Tongue (tissue), 2 donors: ENCODE data around the gene CAB39L. TPM values are rescaled to one million over a fixed set of nuclear protein-coding genes. Genes with fewer than 3 reads are reported as not detected.
"Not testable (repeated sequence)": the region's sequence is repeated elsewhere in the genome, so short reads cannot be mapped to it uniquely, and the experiment has no call there.

ENCODE experiments used
- DNase-seq: peaks from one replicate; pipeline ENCODE4 v3.0.0-alpha.2; 2015
- total RNA-seq: library from RNA; depleted of rRNA; stranded (reverse); fragments of >200 nt; gene quantifications from one replicate; pipeline ENCODE4 v1.2.3, GENCODE V29; 2014

CAB39L gene
- total RNA-seq, 1 donor from 2014 or later = 14.7 TPM

DNA sequence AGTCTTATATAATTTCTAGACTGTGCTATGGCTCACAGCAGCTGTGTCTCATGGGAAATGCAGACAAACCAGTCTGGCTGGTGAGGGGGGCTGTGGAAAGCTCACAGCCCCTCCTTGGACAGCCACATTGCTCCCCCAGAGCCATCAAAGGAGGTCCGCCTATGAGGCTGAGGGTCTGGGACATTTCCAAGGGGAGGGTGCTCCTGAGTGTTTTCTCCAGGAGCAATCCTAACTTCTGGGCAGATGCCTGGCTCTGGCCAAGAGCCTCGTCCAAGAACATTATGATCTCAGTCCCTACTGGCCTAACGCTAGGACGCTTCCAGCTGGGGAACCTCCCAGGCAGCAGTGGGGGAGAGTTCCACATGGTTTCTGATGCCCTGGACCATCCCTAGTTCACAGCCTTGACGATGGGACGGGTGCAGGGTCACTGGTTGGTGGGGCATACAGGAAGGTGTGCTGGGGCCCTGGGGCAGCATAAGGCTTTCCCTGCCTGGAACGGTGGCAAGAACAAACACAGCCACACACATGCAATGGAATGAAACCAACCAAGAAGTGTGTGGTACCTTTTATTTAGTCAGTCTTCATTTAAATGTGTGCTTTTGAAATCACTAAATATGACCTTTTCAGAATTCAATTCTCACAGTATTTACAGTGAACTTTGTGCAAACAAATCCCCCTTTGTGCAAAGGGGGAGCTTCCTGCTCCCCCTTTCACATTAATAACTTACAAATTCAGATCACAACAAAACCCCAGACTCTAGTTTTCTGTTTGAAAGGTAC lies 135.6 kb downstream of the CAB39L start:
- peak; percentile 78 for DNase-seq

DNA sequence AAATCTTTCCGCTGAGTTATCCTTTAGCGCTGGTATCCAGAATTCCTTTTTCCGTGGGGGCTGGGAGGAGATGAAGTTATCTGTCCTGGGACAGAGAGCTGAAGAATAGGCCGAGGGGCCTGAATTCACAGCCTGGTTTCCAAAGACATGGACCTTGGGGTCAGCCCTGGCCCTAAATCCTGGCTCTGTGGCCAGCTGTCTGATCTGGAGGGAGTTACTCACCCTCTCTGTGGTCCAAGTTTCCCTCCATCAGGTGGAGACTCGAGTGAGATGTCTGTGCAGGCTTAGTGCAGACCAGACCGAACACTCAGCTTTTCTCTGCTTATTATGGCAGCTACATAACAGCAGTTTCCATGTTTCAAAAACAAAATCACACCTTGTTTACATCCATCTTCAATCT lies 136.5 kb downstream of the CAB39L start:
- DNase-seq = no peak

DNA sequence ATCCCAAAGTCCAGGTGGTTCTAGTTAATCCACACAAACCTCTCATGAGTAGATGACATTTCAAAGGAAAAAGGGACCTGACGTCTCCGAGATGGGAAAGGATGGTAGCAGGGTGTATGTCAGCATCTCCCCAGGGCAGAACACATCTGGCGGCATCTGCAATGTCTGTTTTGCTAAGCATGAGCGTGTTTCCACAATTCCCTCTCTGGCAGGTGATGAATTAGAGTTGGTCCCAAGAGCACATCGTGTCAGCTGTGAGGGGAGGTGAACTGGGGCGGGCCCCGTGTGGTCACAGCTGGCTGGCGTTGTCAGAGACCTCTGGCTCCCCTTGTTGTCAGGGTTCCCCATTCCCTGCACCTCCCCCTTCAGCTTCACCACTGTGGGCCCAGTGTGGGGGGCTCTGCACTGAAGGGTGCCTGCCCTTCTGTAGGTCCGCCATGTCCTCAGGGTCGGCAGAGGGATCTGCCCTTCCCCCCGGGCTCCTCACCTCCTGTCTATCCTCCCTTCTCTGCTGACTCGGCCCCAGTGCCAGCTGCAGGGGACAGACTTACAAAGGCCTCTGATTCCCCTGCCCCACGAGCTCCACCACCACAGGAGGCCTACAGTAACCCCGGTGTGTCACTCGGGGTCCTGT lies 138.0 kb downstream of the CAB39L start:
- peak; percentile 51 for DNase-seq

DNA sequence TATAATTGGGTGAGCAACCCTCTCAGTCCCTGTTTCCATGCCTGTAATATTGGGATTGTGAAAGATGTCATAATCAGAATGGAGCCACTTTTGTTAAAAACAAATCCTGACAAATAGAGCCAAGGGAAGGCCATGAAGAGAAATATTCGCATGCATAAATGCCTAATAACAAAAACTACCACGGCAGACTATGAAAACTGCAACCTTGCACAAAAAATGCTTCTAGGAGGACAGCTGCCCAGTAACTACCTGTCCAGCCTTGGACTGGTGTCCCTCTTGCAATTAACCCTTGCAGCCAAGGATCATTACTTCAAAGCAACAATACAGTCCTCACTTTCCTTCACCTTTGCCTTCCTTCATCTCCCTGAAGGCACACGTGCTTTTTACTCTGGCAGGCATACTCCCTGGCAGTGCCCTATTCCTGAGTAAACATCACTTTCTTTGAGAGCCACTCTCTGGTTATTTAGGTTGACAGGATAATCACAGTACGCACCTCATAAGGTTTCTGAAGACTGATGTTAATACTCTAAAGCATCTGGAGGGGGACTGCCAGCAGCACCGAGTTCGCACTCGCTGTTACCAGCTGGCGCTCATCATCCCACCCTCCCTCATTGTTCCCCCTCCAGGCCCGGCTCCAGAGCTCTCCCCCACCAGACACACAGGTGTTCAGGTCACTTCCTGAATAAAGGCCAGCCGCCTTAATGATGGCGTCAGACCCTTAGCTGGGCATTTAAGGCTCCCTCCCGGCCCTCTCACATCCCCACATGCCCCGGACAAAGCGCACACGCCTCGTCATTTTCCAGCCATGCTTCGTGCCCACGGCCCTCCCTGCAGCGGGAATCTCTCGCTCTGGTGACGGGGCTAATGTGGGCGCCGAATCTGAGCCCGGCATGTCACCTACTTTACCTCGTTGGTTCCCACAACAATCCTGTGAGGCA lies 138.8 kb downstream of the CAB39L start:
- peak; percentile 46 for DNase-seq

DNA sequence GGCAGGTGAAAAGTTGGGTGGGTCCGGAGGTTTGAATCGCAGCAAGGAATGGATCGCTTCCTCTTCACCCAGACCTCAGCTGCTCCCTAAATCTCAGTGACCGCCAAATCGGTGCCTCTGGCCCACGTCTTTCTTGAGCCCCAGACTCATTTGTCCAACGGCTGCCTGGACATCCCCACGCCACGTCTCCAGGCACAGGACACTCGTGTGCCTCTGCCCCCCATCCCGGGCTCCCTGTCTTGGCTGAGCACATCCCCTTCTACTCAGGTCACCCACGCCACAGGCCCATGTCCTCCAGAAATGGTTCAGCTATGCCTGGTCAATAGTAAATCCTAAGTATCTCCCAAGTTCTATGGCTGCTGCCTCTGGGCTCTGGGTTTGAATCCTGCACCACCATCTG lies 139.5 kb downstream of the CAB39L start:
- DNase-seq = no peak

DNA sequence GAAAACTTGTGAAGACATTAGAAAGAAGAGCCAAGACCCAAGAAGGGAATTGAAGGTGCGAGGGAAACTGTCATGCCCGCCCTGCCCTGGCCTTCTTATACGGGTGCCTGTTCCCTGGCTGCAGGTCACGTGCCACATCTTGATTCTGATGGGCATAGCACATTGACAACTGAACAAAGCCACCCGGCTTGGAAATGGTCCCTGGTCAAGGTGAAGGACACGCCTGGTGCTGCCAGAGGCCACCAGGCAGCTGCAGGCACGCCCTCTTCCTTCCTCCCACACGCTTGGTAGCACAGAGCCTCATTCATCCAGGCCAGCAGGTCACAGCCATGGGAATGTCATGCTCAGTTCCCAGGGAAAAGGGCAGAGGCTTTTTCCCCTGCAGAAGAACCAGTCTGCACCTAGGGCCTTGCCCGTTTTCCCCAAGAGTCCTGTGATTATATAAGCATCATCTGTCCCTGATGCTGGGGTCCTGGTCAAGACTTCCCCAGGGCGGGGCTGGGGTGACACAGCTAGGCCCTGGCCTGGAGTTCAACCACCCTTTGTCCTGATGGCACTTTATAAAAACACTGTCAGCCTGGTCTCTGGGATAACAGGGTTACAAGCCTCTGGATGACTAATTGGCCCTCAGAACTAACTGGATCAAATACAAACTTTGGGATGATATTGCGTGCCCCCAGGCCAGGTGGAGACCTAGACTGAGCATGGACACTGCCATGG lies 140.2 kb downstream of the CAB39L start:
- DNase-seq = no peak

DNA sequence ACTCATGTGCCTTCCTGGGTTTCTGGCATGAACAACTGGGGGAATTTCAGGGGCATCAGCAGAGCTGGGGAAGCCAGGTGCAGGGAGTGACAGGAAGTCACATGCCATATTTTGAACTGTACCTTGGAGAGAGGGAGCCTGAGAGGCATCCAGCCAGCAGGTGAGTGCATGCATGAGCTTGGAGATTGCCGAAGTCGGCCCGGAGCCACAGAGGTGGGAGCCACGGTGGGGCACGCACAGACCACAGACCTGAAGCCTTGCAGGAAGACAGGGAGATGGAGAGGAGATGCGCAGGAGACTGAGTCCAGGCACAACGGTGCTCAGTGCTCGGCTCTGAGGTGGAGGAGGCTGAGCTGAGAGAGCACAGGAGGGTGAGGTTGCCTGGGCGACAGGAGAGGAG lies 141.0 kb downstream of the CAB39L start:
- no peak for DNase-seq

DNA sequence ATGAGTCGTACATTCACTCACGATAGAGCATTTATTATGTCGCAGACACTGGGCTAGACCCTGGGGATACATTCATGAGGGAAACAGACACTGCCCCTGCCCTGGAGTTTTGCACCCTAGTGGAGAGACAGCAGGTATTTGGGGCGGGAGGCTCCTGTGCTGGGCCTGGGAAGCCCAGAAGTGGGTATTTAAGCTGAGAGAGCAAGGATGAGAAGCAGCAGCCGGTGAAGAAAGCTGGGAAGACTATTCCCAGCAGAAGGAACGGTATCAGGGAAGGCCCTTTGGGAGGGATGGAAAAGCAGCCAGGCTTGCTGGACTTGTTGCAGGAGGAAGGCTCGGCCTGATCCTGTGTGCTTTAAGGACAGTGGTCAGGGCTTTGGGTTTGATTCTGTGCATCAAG lies 141.6 kb downstream of the CAB39L start:
- DNase-seq = no peak

DNA sequence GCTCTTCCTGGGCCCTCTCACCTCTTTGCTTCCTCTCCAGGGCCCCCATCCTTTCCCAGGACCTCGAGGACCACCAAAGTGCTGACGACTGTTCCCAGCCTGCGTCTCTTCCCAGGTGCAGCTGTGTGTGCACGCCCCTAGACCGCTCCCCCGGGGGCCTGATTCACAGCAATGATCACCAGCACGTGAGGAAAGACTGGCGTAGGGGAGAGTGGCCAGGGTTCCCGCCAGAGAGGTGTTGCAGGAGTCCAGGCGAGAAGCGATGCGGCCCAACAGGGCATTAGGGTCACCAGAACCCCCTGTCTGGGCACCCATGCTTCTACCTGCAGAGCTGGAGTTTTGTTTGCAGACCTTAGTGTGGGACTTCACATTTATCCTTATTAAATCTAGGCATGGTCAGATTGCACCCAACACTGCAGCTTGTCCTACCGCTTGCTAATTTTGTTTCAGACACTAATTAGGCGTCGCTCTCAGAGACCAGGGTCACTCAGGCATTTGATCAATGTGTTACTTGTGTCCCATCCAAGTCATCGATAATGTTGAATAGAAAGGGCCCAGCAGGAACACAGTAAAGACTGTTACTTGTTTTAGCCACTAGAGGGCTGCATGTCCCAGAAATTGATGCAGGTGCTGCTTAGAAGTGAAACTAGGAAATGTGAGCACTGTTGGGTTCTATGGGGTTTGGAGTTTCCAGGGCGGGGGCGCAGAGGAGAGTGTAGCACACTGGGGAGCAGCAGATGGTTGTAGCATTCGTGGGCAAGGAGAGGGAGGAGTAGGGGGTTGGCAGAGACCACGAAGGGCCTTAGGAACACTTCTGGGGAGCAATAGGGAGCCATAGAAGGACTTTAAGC lies 142.9 kb downstream of the CAB39L start:
- peak; percentile 81 for DNase-seq

DNA sequence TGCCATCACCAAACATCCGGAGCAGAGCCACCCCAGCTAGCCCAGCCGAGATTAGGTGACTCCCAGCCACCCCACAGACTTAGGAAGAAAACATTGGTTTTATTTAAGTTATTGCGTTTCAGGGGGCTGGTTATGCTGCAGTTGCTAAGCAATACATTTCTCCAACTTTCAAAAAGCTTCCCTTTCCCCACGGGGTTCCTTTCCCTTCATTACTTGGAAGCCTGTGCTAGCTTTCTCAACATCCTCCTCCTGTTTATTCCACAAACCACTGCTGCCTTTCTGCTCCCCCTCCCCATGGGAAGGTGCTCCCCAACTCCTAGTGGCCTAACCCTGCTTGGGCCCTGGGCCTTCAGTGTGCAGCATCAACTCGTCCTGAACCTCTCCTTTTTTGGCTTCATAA lies 143.6 kb downstream of the CAB39L start:
- DNase-seq = peak; percentile 46

DNA sequence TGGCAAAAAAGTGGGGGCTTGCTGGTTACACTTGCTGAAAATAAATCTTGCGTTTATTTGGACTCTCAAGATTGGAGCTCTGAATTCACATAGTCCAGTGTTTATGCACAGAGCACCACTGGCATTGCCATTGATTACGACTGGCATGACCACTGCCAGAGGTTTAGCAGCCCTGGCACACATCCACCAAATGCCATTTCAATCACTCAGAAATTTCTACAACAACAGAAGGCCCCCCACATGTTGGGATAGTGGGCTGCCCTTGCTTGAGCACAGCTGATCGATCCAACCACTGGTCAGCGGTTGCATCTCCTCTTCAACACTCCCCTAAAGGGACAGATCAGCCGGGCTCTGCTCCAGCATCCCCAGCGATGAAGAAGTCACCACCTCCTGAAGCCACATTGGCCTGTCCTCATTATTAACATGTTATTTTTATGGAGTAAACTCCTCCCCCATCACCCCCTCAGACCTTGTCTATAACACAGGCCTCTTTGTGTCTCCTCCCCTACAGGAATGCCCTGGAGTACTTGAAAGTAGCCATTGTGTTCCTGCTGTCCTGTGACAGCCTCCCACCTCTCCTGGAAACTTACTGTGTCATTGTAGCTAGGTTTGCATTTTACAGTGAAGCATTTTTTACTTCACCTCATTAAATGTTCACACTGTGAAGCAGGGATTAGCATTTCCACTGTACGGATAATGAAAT lies 144.8 kb downstream of the CAB39L start:
- no peak for DNase-seq

DNA sequence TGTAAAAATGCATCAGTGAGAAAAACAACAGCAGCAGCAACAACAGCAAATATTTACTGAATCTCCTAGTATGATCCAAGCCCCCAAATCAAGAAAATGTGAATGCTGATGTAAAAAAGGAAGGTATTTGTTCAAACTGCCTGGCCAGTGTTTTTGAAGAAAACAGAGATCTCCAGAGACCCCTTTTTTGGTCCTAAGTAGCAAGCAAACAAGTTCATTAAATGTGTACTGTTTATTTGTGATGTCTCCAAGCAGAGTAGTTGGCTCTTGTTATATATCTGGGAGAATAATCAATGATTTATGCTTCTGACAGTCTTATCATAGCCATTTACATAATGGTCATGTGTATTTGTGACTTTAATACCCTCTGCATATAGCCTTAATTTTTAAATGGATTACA lies 145.4 kb downstream of the CAB39L start:
- no peak for DNase-seq

DNA sequence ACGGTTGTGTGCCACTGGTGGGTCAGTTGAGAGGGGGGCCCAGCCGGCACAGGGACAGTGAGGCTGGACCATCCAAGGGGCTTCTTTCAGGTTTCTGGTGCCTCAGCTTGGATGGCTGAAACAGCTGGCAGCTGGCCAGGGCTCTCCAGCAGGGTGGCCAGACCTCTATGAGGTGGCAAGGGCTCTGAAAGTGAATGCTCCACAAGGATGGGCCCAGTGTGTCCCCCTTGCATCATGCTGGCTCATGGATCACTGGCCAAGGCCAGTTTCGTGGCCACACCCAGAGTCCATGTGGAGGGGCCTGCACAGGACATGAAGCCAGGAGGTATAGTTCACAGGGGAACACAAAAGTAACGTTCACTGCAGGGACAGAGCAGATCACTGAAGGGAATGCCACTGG lies 146.5 kb downstream of the CAB39L start:
- no peak for DNase-seq

DNA sequence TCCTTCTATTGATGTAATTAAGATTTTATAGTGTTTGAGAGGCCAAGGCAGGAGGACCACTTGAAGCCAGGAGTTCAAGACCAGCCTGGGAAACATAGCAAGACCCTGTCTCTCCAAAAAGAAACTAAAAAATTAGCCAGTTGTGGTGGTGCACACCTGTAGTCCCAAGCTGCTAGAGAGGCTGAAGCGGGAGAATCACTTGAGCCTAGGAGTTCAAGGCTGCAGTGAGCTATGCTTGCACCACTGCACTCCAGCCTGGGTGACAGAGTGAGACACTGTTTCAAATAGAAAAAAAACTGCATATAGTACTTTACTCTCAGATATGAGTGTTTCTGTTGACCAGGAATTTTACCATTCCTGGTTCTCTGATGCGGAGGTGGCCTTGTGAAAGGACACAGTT lies 147.2 kb downstream of the CAB39L start:
- no peak for DNase-seq

DNA sequence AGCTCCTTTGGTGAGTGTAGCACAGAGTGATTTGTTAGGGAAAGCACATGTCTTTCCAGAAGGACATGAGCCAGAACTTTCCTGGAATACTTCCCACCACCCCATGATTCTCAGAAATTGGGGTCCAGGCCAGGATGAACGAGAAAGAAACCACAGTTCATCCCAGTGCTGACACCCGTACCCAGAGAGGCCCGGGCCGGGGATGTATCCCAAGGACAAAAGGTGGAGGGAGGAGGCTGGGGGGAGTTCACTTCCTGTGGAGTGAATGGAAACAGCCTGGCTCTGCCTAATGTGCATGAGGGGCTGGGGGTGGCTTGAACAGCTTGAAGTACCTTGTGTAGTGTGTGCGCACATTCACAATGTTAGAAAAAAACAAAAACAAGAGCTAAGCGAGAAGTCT lies 148.6 kb downstream of the CAB39L start:
- DNase-seq = no peak

DNA sequence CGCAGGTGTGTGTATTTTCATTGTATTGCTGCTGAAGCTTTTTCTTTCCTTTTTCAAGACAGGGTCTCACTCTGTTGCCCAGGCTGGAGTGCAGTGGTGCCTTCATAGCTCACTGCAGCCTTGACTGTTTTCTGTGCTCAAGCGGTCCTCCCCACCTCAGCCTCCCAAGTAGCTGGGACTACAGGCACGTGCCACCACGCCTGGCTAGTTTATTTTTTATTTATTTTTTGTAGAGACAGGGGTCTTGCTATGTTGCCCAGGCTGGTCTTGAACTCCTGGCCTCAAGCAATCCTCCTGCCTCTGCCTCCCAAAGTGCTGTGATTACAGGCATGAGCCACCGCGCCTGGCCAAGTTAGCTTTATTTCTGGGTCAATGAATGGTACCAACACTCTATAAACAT lies 149.1 kb downstream of the CAB39L start:
- DNase-seq = not testable (repeated sequence)

DNA sequence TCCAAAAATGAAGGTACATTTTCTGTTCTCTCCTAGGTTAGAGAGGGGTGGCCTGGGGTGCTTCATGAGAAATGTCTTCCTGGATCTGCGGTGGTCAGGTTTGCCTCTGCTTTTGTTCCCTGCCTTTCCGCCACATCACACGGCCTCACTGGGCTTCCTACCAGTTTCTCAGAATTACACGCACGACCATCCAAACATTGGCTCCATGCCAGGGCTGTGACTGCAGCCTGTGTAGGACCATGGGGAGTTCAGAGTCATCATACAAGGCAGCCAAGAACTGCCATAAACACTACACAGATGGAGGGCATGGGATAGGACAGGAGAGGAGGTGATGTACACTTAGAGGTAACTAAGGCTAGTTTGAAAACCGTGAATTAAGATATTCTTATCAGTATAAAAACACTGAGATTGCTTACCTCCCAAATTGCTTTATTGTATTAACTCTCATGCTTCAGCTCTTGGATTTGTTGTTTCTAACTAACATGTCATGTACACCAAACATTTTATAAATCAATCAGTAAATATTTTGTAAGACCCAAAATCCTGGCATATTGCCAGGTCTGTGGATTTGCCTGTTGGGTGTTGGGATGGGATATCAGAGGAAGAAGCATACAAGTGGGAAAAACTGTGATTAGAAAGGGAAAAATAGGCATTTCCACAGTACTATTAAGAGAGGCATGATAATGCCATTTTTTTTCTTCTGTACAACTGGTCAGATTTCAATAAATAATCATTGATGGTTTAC lies 150.9 kb downstream of the CAB39L start:
- DNase-seq = peak; percentile 81

DNA sequence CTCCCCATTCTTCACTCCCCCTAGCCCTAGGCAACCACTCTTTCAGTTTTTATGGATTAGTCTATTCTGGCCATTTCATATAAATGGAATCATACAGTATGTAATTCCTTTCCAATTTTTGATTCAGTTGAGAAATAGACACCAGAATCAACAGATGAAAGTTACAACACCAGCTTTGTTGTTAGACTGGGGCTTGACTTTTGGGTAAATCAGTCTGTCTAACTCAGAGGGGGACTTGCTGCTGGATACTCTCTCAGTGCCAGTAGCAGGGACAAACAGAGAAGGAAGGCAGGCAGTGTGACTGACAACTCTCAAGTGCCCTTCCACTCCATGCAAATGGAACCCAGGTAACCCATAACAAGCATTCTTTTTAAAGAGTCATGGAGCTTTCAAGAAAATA lies 155.4 kb downstream of the CAB39L start:
- no peak for DNase-seq

DNA sequence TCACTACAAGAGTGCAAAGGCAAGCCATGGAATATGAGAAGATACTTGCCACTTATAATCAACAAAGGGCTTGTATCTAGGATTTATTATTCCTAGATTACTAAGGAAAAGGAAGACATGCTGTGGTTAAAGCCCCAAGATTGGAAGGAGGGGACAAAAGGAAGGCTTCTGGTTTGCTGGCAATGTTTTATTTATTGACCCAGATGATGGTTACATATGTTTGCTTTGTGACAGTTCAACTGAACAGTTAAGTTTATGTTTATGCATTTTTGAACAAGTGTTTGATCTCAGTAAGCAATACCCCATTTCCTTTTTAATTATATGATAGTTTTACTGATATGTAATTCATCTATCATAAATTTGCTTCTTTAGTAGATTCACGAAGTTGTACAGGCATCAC lies 155.9 kb downstream of the CAB39L start:
- DNase-seq = no peak

DNA sequence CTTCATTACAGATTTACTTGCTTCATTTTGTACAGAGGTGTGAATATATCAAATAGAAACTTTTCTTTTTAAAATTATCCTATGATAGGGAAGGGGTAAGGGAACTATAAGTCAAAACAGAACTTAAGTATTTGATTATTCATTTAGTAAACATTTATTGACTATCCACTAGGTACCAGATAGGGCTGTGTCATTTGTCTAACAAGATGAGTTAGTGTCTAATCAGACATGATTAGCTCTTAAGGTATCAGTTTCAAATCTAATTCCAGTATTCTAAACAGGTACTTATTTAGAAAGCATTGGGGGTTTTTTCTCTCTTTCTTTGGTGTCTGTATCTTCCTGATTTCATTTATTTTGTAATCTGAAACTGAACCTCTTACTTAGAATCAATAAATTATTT lies 164.0 kb downstream of the CAB39L start:
- DNase-seq = no peak
